HCT116 (cell line): ENCODE results near the gene MYBPHL.

Experiments
- CBX3 ChIP-seq: IDR thresholded peaks from 2 replicates; pipeline ENCODE4 v1.6.1; 2012; ENCODE audit warnings: low read depth
- CEBPB ChIP-seq: IDR thresholded peaks from 2 replicates; pipeline ENCODE4 v1.6.1; 2012; ENCODE audit warnings: low read depth
- EGR1 ChIP-seq: IDR thresholded peaks from 2 replicates; pipeline ENCODE4 v1.6.1; 2012; ENCODE audit warnings: low read depth
- EZH2 ChIP-seq: fragments of 200-600 bp; sonication (generic); IDR thresholded peaks from 2 replicates; pipeline ENCODE4 v1.6.1; 2017; ENCODE audit warnings: antibody characterized with exemption, mixed run types
- JUND ChIP-seq: IDR thresholded peaks from 2 replicates; pipeline ENCODE4 v1.6.1; 2012
- POLR2A ChIP-seq: IDR thresholded peaks from 2 replicates; pipeline ENCODE4 v1.7.0; 2011; ENCODE audit warnings: borderline replicate concordance; ENCODE audit not compliant: insufficient read depth, insufficient read length; ENCODE audit errors: extremely low read depth
- TF ChIP-seq, protein P1 (sequence below), 3 experiments: fragments of 200-600 bp in 1 of 3; sonication (generic) in 1 of 3; IDR thresholded peaks in 2 of 3; conservative IDR thresholded peaks in 1 of 3; 2 replicates each; pipeline ENCODE4 v1.5.1; 2012 to 2017; ENCODE audit warnings: low read depth in 2 of 3, low read length in 2 of 3, antibody characterized with exemption in 1 of 3, borderline replicate concordance in 1 of 3, control low read depth in 1 of 3, mild to moderate bottlenecking in 1 of 3, mixed read lengths in 1 of 3, mixed run types in 1 of 3, moderate library complexity in 1 of 3; ENCODE audit not compliant: insufficient read depth in 1 of 3

DNA sequence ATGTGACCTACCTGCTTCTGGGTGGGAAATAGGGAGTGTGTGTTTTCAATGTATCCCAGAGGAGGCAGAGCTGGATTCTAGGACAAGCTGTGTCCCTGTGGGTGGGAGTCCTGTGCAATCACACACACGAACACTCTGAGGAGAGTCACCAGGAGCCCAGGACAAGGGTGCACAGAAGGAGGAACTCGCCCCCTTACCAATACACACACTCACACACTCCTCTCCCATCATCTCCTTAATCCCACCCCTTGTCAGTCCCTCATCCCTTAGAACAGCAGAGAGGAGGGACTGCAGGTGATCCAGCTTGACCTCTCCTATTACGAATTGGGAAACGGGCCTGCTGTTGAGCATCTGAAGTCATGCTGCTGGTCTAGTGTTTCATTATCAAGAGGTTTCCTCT is 8.5 kb upstream of the MYBPHL start:
- TF ChIP-seq CEBPB (no peak), POLR2A (no peak), EGR1 (no peak), CBX3 (no peak), EZH2 (no peak), JUND (no peak)
- TF ChIP-seq, protein P1, sequence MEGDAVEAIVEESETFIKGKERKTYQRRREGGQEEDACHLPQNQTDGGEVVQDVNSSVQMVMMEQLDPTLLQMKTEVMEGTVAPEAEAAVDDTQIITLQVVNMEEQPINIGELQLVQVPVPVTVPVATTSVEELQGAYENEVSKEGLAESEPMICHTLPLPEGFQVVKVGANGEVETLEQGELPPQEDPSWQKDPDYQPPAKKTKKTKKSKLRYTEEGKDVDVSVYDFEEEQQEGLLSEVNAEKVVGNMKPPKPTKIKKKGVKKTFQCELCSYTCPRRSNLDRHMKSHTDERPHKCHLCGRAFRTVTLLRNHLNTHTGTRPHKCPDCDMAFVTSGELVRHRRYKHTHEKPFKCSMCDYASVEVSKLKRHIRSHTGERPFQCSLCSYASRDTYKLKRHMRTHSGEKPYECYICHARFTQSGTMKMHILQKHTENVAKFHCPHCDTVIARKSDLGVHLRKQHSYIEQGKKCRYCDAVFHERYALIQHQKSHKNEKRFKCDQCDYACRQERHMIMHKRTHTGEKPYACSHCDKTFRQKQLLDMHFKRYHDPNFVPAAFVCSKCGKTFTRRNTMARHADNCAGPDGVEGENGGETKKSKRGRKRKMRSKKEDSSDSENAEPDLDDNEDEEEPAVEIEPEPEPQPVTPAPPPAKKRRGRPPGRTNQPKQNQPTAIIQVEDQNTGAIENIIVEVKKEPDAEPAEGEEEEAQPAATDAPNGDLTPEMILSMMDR (IDR thresholded peaks at IDR 0.05 in 2 of 3, conservative IDR thresholded peaks at IDR 0.05 in 1 of 3; ENCODE audit: borderline replicate concordance in 1 of 3, insufficient read depth in 1 of 3, low read depth in 2 of 3, low read length in 2 of 3), result no peak
